ENCODE results near the gene SYPL1. TPM values are rescaled to one million over a fixed set of nuclear protein-coding genes. Genes with fewer than 3 reads are reported as not detected.

The SYPL1 gene
- polyA plus RNA-seq, 1 of the 3 experiments (the other 2 are of a cell fraction): 72.4 TPM

DNA sequence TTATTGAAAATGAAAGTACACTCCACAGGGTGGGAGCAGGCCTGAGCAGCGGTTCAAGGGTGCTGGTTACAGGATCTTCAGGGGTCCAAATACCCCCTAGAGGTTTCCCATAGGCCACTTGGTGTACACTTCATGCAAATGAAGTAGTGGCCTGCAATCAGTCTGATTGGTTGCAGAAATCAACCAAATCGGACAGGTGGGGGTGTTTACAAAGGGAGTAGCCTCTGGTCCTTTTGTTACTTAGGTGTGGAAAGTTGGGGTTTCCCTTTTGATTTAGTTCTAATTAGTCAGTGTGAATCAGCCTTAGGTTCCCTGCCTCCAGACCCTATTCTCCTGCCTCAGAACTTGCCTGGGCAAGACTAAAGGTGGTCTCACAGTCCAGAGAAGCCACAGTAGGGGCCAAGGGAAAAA is 49.6 kb downstream of the SYPL1 start (continued):
- TF ChIP-seq TEAD4 (IDR thresholded peaks at IDR 0.05; ENCODE audit: borderline replicate concordance, insufficient read depth) (no peak), GATA2 (CRISPR knock-in tag; IDR thresholded peaks at IDR 0.05) (no peak), EZH2phosphoT487 (IDR thresholded peaks at IDR 0.05; ENCODE audit: borderline replicate concordance, low read depth) (no peak), YY1 (IDR thresholded peaks at IDR 0.05; ENCODE audit: low read depth) (no peak), POLR2AphosphoS5 (IDR thresholded peaks at IDR 0.05; ENCODE audit: low read depth, low read length) (no peak), FOXM1 (IDR thresholded peaks at IDR 0.05; ENCODE audit: low read depth) (no peak), FOXJ3 (CRISPR knock-in tag; IDR thresholded peaks at IDR 0.05) (no peak), RFX5 (IDR thresholded peaks at IDR 0.05; ENCODE audit: low read length) (no peak)

DNA sequence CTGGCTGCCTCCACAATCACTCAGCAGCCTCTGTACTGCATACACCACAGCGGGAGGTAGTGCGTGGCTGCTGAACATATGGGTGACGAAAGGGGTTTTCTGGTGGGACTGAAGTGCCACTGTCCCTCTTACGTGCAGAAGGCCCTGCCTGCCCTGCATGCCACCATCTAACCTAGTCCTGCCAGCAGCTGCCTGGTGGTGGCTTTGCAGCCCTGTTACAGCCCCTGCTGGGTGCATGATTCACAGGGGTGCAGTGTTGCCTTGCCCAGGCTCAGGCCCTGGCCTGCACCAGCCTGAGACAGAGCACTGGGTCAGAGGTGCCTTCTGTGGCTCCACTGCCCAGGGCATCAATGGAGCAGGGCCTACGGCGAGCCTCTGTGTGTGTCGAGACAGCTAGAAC is 50.1 kb downstream of the SYPL1 start:
- Histone ChIP-seq H3K27me3 (ENCODE audit: insufficient read depth) (no peaks in the 10 kb centered on the region), H3K9me2 (no peaks in the 10 kb centered on the region), H3K36me3 (replicated peaks in 1 of 2; ENCODE audit: control insufficient read depth in 1 of 2, insufficient read depth in 2 of 2, low read length in 1 of 2) (no peaks in the 10 kb centered on the region), H3K79me2 (ENCODE audit: insufficient read depth) (no peaks in the 10 kb centered on the region), H3K9me3 (no peaks in the 10 kb centered on the region), H3K4me2 (no peak overlapping the region), H3F3A (replicated peaks; ENCODE audit: insufficient read depth) (peaks cover 8% of the 10 kb centered on the region), H3K27ac (ENCODE audit: low read depth in 2 of 2, low read length in 1 of 2) (no peak overlapping the region; a peak in 1 of 4 replicates), H3K4me3 (ENCODE audit: low read depth in 2 of 2, low read length in 1 of 2) (no peak overlapping the region), H3K9ac (no peak overlapping the region), H2AFZ (ENCODE audit: low read depth) (no peak overlapping the region), H3K4me1 (ENCODE audit: control insufficient read depth in 1 of 2, insufficient read depth in 2 of 2, low read depth in 1 of 2, low read length in 1 of 2) (peaks cover 20 to 66% of the 10 kb centered on the region in 2 experiments), H4K20me1 (ENCODE audit: insufficient read depth) (no peaks in the 10 kb centered on the region)
- POLR2A ChIA-PET: no interaction called here
- 95% methylated on average over 7 of the region's 7 CpGs for WGBS (ENCODE audit: low lambda C conversion rate)
- CTCF ChIA-PET: interaction anchor here (1.4 to 14.1 kb wide), 4 partner anchors 11 to 99 kb away, joined by 3 to 593 read pairs (median 34); no protein-coding TSS in a partner anchor
- no peak for DNase-seq
- TF ChIP-seq MEF2A (IDR thresholded peaks at IDR 0.05; ENCODE audit: borderline replicate concordance, low read depth) (no peak), RFX5 (IDR thresholded peaks at IDR 0.05; ENCODE audit: low read length) (no peak), ELF1 (IDR thresholded peaks at IDR 0.05) (no peak), CHD2 (IDR thresholded peaks at IDR 0.05; ENCODE audit: low read length, partially characterized antibody) (no peak), JUND (IDR thresholded peaks at IDR 0.05) (no peak), RXRA (IDR thresholded peaks at IDR 0.05; ENCODE audit: borderline replicate concordance, low read depth) (no peak), RCOR1 (IDR thresholded peaks at IDR 0.05; ENCODE audit: low read length) (no peak), YY1 (IDR thresholded peaks at IDR 0.05; ENCODE audit: low read depth) (no peak), RAD21 (IDR thresholded peaks at IDR 0.05; ENCODE audit: low read length) (no peak), FOXM1 (IDR thresholded peaks at IDR 0.05; ENCODE audit: low read depth) (no peak)
- TF ChIP-seq, protein P1, sequence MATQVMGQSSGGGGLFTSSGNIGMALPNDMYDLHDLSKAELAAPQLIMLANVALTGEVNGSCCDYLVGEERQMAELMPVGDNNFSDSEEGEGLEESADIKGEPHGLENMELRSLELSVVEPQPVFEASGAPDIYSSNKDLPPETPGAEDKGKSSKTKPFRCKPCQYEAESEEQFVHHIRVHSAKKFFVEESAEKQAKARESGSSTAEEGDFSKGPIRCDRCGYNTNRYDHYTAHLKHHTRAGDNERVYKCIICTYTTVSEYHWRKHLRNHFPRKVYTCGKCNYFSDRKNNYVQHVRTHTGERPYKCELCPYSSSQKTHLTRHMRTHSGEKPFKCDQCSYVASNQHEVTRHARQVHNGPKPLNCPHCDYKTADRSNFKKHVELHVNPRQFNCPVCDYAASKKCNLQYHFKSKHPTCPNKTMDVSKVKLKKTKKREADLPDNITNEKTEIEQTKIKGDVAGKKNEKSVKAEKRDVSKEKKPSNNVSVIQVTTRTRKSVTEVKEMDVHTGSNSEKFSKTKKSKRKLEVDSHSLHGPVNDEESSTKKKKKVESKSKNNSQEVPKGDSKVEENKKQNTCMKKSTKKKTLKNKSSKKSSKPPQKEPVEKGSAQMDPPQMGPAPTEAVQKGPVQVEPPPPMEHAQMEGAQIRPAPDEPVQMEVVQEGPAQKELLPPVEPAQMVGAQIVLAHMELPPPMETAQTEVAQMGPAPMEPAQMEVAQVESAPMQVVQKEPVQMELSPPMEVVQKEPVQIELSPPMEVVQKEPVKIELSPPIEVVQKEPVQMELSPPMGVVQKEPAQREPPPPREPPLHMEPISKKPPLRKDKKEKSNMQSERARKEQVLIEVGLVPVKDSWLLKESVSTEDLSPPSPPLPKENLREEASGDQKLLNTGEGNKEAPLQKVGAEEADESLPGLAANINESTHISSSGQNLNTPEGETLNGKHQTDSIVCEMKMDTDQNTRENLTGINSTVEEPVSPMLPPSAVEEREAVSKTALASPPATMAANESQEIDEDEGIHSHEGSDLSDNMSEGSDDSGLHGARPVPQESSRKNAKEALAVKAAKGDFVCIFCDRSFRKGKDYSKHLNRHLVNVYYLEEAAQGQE (IDR thresholded peaks at IDR 0.05; ENCODE audit: low read depth, low read length): no peak
- TF ChIP-seq, protein P2, sequence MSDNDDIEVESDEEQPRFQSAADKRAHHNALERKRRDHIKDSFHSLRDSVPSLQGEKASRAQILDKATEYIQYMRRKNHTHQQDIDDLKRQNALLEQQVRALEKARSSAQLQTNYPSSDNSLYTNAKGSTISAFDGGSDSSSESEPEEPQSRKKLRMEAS (IDR thresholded peaks at IDR 0.05; ENCODE audit: low read depth): no peak

Measured in SK-N-SH (cell line).